H1 (cell line): ENCODE results near the gene RNASEH2A. TPM values are rescaled to one million over a fixed set of nuclear protein-coding genes. Genes with fewer than 3 reads are reported as not detected.

Source experiments
- CTCF ChIA-PET: fragments of 300-600 bp; sonication (Branson Sonifier 250); formaldehyde crosslinking; loops from one replicate; lab custom pipeline; 2021; ENCODE audit not compliant: partially characterized antibody; lab: Charles Lee
- POLR2A ChIA-PET: fragments of 300-600 bp; sonication (Branson Sonifier 250); formaldehyde crosslinking; loops from one replicate; lab custom pipeline; 2021; ENCODE audit warnings: inconsistent platforms; ENCODE audit not compliant: partially characterized antibody; lab: Charles Lee
- DNase-seq, 2 experiments: peaks; one replicate each; pipeline versions ENCODE4 v3.0.0 to v3.0.0-alpha.2; 2010 to 2022; ENCODE audit warnings: low spot score in 2 of 2, low read depth in 1 of 2, mixed read lengths in 1 of 2
- FAIRE-seq: peaks from 2 replicates; lab custom pipeline; 2011; peaks lifted over from hg19 to GRCh38; lab: Jason Lieb, UNC
- H2AFZ ChIP-seq: 2 replicates; pipeline ENCODE4 v1.8.1; 2012; ENCODE audit warnings: low read length, inconsistent platforms
- H2AK5ac ChIP-seq: 2 replicates; pipeline ENCODE4 v1.6.1; 2013; ENCODE audit warnings: low read depth, low read length
- H2BK120ac ChIP-seq: replicated peaks from 2 replicates; pipeline ENCODE3; 2013; ENCODE audit warnings: low read depth, low read length, inconsistent platforms
- H2BK12ac ChIP-seq: 2 replicates; pipeline ENCODE4 v1.6.1; 2013; ENCODE audit warnings: low read depth, low read length
- H2BK15ac ChIP-seq: 2 replicates; pipeline ENCODE4 v1.6.1; 2013; ENCODE audit warnings: low read length
- H2BK20ac ChIP-seq: 2 replicates; pipeline ENCODE4 v1.6.1; 2013; ENCODE audit warnings: low read length
- H2BK5ac ChIP-seq: 2 replicates; pipeline ENCODE4 v1.6.1; 2013; ENCODE audit warnings: low read depth, low read length
- H3K14ac ChIP-seq: 2 replicates; pipeline ENCODE4 v1.6.1; 2013; ENCODE audit warnings: inconsistent platforms; ENCODE audit not compliant: insufficient read length
- H3K18ac ChIP-seq: 2 replicates; pipeline ENCODE4 v1.6.1; 2013; ENCODE audit warnings: low read length; ENCODE audit errors: extremely low read depth
- H3K23ac ChIP-seq: 2 replicates; pipeline ENCODE4 v1.6.1; 2013; ENCODE audit warnings: inconsistent platforms; ENCODE audit not compliant: insufficient read length
- H3K23me2 ChIP-seq: 2 replicates; pipeline ENCODE4 v1.6.1; 2013; ENCODE audit warnings: low read depth, low read length
- H3K27ac ChIP-seq: 2 replicates; pipeline ENCODE4 v1.6.1; 2011; ENCODE audit warnings: low read depth, low read length, inconsistent platforms
- H3K27me3 ChIP-seq, 4 experiments: replicated peaks in 1 of 4; 1 replicate in 1 of 4; 2 replicates in 3 of 4; pipeline versions ENCODE4 v1.6.1 to v1.8.1; 2011 to 2013; ENCODE audit warnings: low read length in 3 of 4, mild to moderate bottlenecking in 3 of 4, inconsistent platforms in 2 of 4, mixed read lengths in 2 of 4, moderate library complexity in 1 of 4; ENCODE audit not compliant: control insufficient read depth in 3 of 4, insufficient read depth in 3 of 4; ENCODE audit errors: extremely low read depth in 1 of 4
- H3K36me3 ChIP-seq, 4 experiments: 2 replicates each; pipeline versions ENCODE4 v1.6.1 to v1.8.1; 2011 to 2013; ENCODE audit warnings: mild to moderate bottlenecking in 4 of 4, low read length in 3 of 4, moderate library complexity in 2 of 4, control low read depth in 1 of 4, inconsistent platforms in 1 of 4; ENCODE audit not compliant: insufficient read depth in 4 of 4, control insufficient read depth in 2 of 4
- H3K4ac ChIP-seq: replicated peaks from 2 replicates; pipeline ENCODE3; 2013; ENCODE audit warnings: low read length, low read depth, mixed read lengths, inconsistent platforms; ENCODE audit not compliant: insufficient read length
- H3K4me1 ChIP-seq, 4 experiments: replicated peaks in 1 of 4; 1 replicate in 1 of 4; 2 replicates in 3 of 4; pipeline versions ENCODE4 v1.6.1 to v1.8.1; 2011 to 2013; ENCODE audit warnings: low read length in 3 of 4, inconsistent platforms in 2 of 4, mixed read lengths in 1 of 4; ENCODE audit not compliant: insufficient read depth in 4 of 4, control insufficient read depth in 3 of 4
- H3K4me2 ChIP-seq, 2 experiments: 2 replicates each; pipeline versions ENCODE4 v1.6.1 to v1.8.1; 2011 to 2013; ENCODE audit warnings: low read depth in 2 of 2, low read length in 2 of 2, control low read depth in 1 of 2, inconsistent platforms in 1 of 2, mild to moderate bottlenecking in 1 of 2; ENCODE audit not compliant: insufficient read depth in 1 of 2
- H3K4me3 ChIP-seq, 4 experiments: fragments of 200-600, 300-600 bp in 1 of 4; sonication (generic), shearing (Covaris generic), sonication (Bioruptor Twin) in 1 of 4; 2 replicates each; pipeline versions ENCODE4 v1.5.1 to v1.8.1; 2011 to 2016; ENCODE audit warnings: low read length in 4 of 4, low read depth in 3 of 4, control low read depth in 2 of 4, inconsistent platforms in 2 of 4, mild to moderate bottlenecking in 2 of 4, mixed read lengths in 1 of 4, moderate library complexity in 1 of 4; ENCODE audit not compliant: insufficient read depth in 2 of 4; ENCODE audit errors: extremely low read depth in 1 of 4
- H3K56ac ChIP-seq: replicated peaks from 2 replicates; pipeline ENCODE3; 2013; ENCODE audit warnings: low read depth, mild to moderate bottlenecking, mixed read lengths, low read length, inconsistent platforms; ENCODE audit not compliant: insufficient read length
- H3K79me1 ChIP-seq: 2 replicates; pipeline ENCODE4 v1.6.1; 2013; ENCODE audit warnings: low read depth, low read length, control low read depth
- H3K79me2 ChIP-seq, 2 experiments: 2 replicates each; pipeline versions ENCODE4 v1.6.1 to v1.8.1; 2012 to 2013; ENCODE audit warnings: low read length in 2 of 2, mild to moderate bottlenecking in 2 of 2, inconsistent platforms in 1 of 2; ENCODE audit not compliant: insufficient read depth in 2 of 2, control insufficient read depth in 1 of 2
- H3K9ac ChIP-seq, 4 experiments: replicated peaks in 1 of 4; 1 replicate in 1 of 4; 2 replicates in 3 of 4; pipeline versions ENCODE4 v1.6.1 to v1.8.1; 2011 to 2013; ENCODE audit warnings: low read depth in 3 of 4, low read length in 3 of 4, control low read depth in 2 of 4, mild to moderate bottlenecking in 2 of 4, moderate library complexity in 2 of 4, inconsistent platforms in 1 of 4; ENCODE audit errors: extremely low read depth in 1 of 4
- H3K9me3 ChIP-seq, 2 experiments: 2 replicates each; pipeline versions ENCODE4 v1.6.1 to v1.8.1; 2012 to 2013; ENCODE audit warnings: mild to moderate bottlenecking in 2 of 2, moderate library complexity in 2 of 2, control low read depth in 1 of 2, inconsistent platforms in 1 of 2, low read depth in 1 of 2, low read length in 1 of 2, mixed read lengths in 1 of 2; ENCODE audit not compliant: insufficient read depth in 2 of 2
- H4K20me1 ChIP-seq, 2 experiments: replicated peaks in 1 of 2; 2 replicates each; pipeline versions ENCODE3 to v1.8.1; 2011 to 2013; ENCODE audit warnings: inconsistent platforms in 2 of 2, low read length in 2 of 2, mild to moderate bottlenecking in 1 of 2; ENCODE audit not compliant: insufficient read depth in 2 of 2, control insufficient read depth in 1 of 2
- H4K5ac ChIP-seq: 2 replicates; pipeline ENCODE4 v1.6.1; 2013; ENCODE audit warnings: low read length, low read depth, mixed read lengths, inconsistent platforms; ENCODE audit not compliant: insufficient read length
- H4K8ac ChIP-seq: 2 replicates; pipeline ENCODE4 v1.8.0; 2013; ENCODE audit warnings: mild to moderate bottlenecking, moderate library complexity, low read length, inconsistent platforms; ENCODE audit not compliant: insufficient read depth; ENCODE audit errors: extremely low read depth
- H4K91ac ChIP-seq: replicated peaks from 2 replicates; pipeline ENCODE3; 2013; ENCODE audit warnings: low read length, mixed read lengths, inconsistent platforms; ENCODE audit not compliant: insufficient read length
- ASH2L ChIP-seq: fragments of 200-600, 300-600 bp; sonication (generic); IDR thresholded peaks from one replicate; pipeline ENCODE4 v1.7.1; 2017; ENCODE audit warnings: low read length
- BCL11A ChIP-seq, 2 experiments: IDR thresholded peaks; one replicate each; pipeline ENCODE4 v1.6.1; 2011; ENCODE audit warnings: low read depth in 2 of 2, low read length in 2 of 2, mild to moderate bottlenecking in 2 of 2
- GABPA ChIP-seq: IDR thresholded peaks from 2 replicates; pipeline ENCODE4 v1.6.1; 2011; ENCODE audit warnings: mild to moderate bottlenecking, low read length, moderate library complexity, borderline replicate concordance; ENCODE audit not compliant: insufficient read depth
- HDAC2 ChIP-seq, 2 experiments: fragments of 300-600 bp in 1 of 2; sonication (generic) in 1 of 2; IDR thresholded peaks; 2 replicates each; pipeline ENCODE4 v1.6.1; 2011 to 2012; ENCODE audit warnings: low read depth in 2 of 2, low read length in 2 of 2, mild to moderate bottlenecking in 2 of 2, moderate library complexity in 2 of 2, borderline replicate concordance in 1 of 2, inconsistent platforms in 1 of 2
- JUND ChIP-seq: IDR thresholded peaks from 2 replicates; pipeline ENCODE4 v1.6.1; 2011; ENCODE audit warnings: mild to moderate bottlenecking, improper control_type of control experiment, low read length
- KDM1A ChIP-seq: fragments of 200-600, 300-600 bp; sonication (generic); IDR thresholded peaks from 2 replicates; pipeline ENCODE4 v1.7.1; 2016; ENCODE audit warnings: mild to moderate bottlenecking, low read length, borderline replicate concordance
- POLR2A ChIP-seq, 2 experiments: IDR thresholded peaks; 1 replicate in 1 of 2; 2 replicates in 1 of 2; pipeline ENCODE4 v1.6.1; 2011; ENCODE audit warnings: low read depth in 2 of 2, low read length in 2 of 2, mild to moderate bottlenecking in 2 of 2; ENCODE audit errors: control extremely low read depth in 1 of 2
- SRF ChIP-seq: IDR thresholded peaks from 2 replicates; pipeline ENCODE4 v1.6.1; 2011; ENCODE audit warnings: mild to moderate bottlenecking, low read depth, low read length, moderate library complexity
- SUZ12 ChIP-seq: fragments of 200-600 bp; sonication (generic); IDR thresholded peaks from 2 replicates; pipeline ENCODE4 v1.6.1; 2012; ENCODE audit warnings: mild to moderate bottlenecking, inconsistent platforms, low read length, moderate library complexity, mixed read lengths
- TAF1 ChIP-seq: IDR thresholded peaks from 2 replicates; pipeline ENCODE4 v1.6.1; 2011; ENCODE audit warnings: mild to moderate bottlenecking, low read depth, low read length
- WGBS, 2 experiments: shearing (Covaris generic) in 1 of 2; methylation state at CpG; one replicate each; pipeline versions ENCODE4 v1.1.6 to v1.1.7; 2013 to 2015; ENCODE audit warnings: low lambda C conversion rate in 2 of 2, mixed read lengths in 2 of 2, inconsistent platforms in 1 of 2, low coverage in 1 of 2, missing lambda C conversion rate in 1 of 2; ENCODE audit not compliant: insufficient replicate concordance in 2 of 2, insufficient coverage in 1 of 2, insufficient read length in 1 of 2; ENCODE audit errors: extremely low coverage in 1 of 2, missing lambda C conversion rate in 1 of 2; 5-methylcytosine and 5-hydroxymethylcytosine counted together
- polyA plus RNA-seq, 7 experiments: library from polyadenylated mRNA; depleted of rRNA in 3 of 7; stranded (reverse) in 5 of 7; unstranded in 2 of 7; fragments of >200 nt in 5 of 7; fragments of 200-250 nt in 2 of 7; gene quantifications; 1 replicate in 5 of 7; 2 replicates in 1 of 7; 4 replicates in 1 of 7; pipeline versions ENCODE4 v1.2.1 to v1.2.3, GENCODE V29; 2011 to 2013; ENCODE audit warnings: missing spikeins in 2 of 7, mixed read lengths in 2 of 7
- total RNA-seq: library from RNA; stranded (reverse); fragmentation: NEBNext Ultra II Directional; extraction: Animal tissue kit (Norgen Biotek cat#: 25700); gene quantifications from 2 replicates; pipeline ENCODE4 v1.2.1, GENCODE V29; 2021
- TF ChIP-seq, protein P1 (sequence below), 3 experiments: IDR thresholded peaks; 1 replicate in 2 of 3; 2 replicates in 1 of 3; pipeline versions ENCODE4 v1.5.1 to v1.6.1; 2011; ENCODE audit warnings: low read length in 3 of 3, mild to moderate bottlenecking in 3 of 3, inconsistent platforms in 2 of 3, low read depth in 1 of 3, moderate library complexity in 1 of 3; ENCODE audit not compliant: insufficient read depth in 1 of 3; ENCODE audit errors: control extremely low read depth in 1 of 3

RNASEH2A gene
- total and polyA plus RNA-seq, 2 of the 8 experiments (the other 6 are each of a cell fraction or from before 2014, with no cell fraction given), result 67.5 to 120 TPM

DNA sequence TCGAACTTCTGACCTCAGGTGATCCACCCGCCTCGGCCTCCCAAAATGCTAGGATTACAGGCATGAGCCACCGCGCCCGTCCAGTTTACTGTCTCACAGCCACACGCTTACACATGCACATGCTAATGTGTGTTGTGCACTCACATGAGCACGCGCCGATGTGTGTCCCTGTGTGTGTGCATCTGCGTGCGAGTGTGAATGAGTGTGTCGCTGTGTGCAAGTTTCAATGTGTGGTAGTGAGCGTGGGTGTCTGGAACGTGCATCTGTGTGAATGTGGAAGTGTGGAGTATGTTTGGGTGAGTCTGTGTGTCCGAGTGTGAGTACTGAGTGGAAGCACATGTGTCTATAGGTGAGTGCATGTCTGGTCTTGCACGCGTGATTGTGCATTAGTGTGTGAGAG is 36.1 kb downstream of the RNASEH2A start:
- Histone ChIP-seq H3K4me2 (no peak overlapping the region; a peak in 1 of 4 replicates), H3K36me3 (peaks cover 0 to 3% (median 0%) of the 10 kb centered on the region in 4 experiments; a peak in 1 of 8 replicates), H3K18ac (no peak overlapping the region), H2BK120ac (no peak overlapping the region), H2BK15ac (0 out of 2 replicates have a peak overlapping the region, but pooled peaks have one; percentile 1), H2BK12ac (0 out of 2 replicates have a peak overlapping the region, but pooled peaks have one; percentile 6), H4K5ac (no peak overlapping the region), H3K23ac (no peak overlapping the region), H3K4ac (no peak overlapping the region), H3K4me3 (no peak overlapping the region), H3K23me2 (peaks cover 15% of the 10 kb centered on the region), H3K27ac (no peak overlapping the region), H4K91ac (no peak overlapping the region), H3K79me2 (peaks cover 0 to 9% of the 10 kb centered on the region in 2 experiments; a peak in 2 of 4 replicates), H3K56ac (no peak overlapping the region), H4K20me1 (peaks cover 8 to 21% of the 10 kb centered on the region in 2 experiments), H4K8ac (no peak overlapping the region; the same call in 1 of the 2 replicates), H2AFZ (no peak overlapping the region), H3K14ac (no peak overlapping the region), H2BK20ac (no peak overlapping the region), H3K9ac (no peak overlapping the region; a peak in 1 of 7 replicates), H3K9me3 (no peaks in the 10 kb centered on the region), H2BK5ac (peak overlapping the region; percentile 9), H3K4me1 (peaks cover 6 to 31% (median 10%) of the 10 kb centered on the region in 4 experiments), H2AK5ac (no peak overlapping the region), H3K27me3 (no peaks in the 10 kb centered on the region; a peak in 1 of 7 replicates), H3K79me1 (peaks cover 11% of the 10 kb centered on the region)
- CTCF ChIA-PET, result interaction anchor here (1.4 kb wide), 1 partner anchor 17 kb away, joined by 3 read pairs; no protein-coding TSS in a partner anchor
- POLR2A ChIA-PET, result no interaction called here
- 96% methylated on average over 17 of the region's 18 CpGs; no CpG with 5 or more reads in 1 of the 2 experiments for WGBS, 2 experiments
- no peak for DNase-seq
- no peak for TF ChIP-seq TAF1
- TF ChIP-seq, protein P1, sequence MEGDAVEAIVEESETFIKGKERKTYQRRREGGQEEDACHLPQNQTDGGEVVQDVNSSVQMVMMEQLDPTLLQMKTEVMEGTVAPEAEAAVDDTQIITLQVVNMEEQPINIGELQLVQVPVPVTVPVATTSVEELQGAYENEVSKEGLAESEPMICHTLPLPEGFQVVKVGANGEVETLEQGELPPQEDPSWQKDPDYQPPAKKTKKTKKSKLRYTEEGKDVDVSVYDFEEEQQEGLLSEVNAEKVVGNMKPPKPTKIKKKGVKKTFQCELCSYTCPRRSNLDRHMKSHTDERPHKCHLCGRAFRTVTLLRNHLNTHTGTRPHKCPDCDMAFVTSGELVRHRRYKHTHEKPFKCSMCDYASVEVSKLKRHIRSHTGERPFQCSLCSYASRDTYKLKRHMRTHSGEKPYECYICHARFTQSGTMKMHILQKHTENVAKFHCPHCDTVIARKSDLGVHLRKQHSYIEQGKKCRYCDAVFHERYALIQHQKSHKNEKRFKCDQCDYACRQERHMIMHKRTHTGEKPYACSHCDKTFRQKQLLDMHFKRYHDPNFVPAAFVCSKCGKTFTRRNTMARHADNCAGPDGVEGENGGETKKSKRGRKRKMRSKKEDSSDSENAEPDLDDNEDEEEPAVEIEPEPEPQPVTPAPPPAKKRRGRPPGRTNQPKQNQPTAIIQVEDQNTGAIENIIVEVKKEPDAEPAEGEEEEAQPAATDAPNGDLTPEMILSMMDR (IDR thresholded peaks at IDR 0.05; ENCODE audit: control extremely low read depth in 1 of 3, insufficient read depth in 1 of 3, low read depth in 1 of 3, low read length in 3 of 3), result no peak
- TF ChIP-seq BCL11A (IDR thresholded peaks at IDR 0.05; ENCODE audit: low read depth in 2 of 2, low read length in 2 of 2), result no peak
- TF ChIP-seq KDM1A, result no peak
- TF ChIP-seq SRF, result no peak
- TF ChIP-seq HDAC2 (IDR thresholded peaks at IDR 0.05; ENCODE audit: borderline replicate concordance in 1 of 2, low read depth in 2 of 2, low read length in 2 of 2), result no peak
- TF ChIP-seq ASH2L, result no peak
- no peak for TF ChIP-seq JUND
- no peak for TF ChIP-seq POLR2A (IDR thresholded peaks at IDR 0.05; ENCODE audit: control extremely low read depth in 1 of 2, low read depth in 2 of 2, low read length in 2 of 2)
- TF ChIP-seq GABPA, result no peak
- TF ChIP-seq SUZ12, result no peak
- FAIRE-seq, result no peak
